Measurements from ENCODE around the gene ACOT7.
A peak's percentile ranks its signal among the peaks of the same experiment; 100 is the strongest.

GRCh38 chr1:6440198-6441126 lies 46.9 kb upstream of the ACOT7 start:
- TF ChIP-seq EZH2 (IDR thresholded peaks at IDR 0.05; ENCODE audit: borderline replicate concordance) (peak; percentile 6), CTCF (IDR thresholded peaks at IDR 0.05; ENCODE audit: poor library complexity) (peak; percentile 38), EZH2phosphoT487 (IDR thresholded peaks at IDR 0.05; ENCODE audit: low read depth, severe bottlenecking, unreplicated experiment) (no peak)
